DMS79 treated with DMSO at 0.1 percent for 48 hours (cell line): ENCODE data around the gene CEP120.
"Not testable (repeated sequence)": the region's sequence is repeated elsewhere in the genome, so short reads cannot be mapped to it uniquely, and the experiment has no call there.

Source experiments
- DNase-seq: peaks from one replicate; lab custom pipeline; 2025; lab: John Stamatoyannopoulos, UW

Gene CEP120

DNA sequence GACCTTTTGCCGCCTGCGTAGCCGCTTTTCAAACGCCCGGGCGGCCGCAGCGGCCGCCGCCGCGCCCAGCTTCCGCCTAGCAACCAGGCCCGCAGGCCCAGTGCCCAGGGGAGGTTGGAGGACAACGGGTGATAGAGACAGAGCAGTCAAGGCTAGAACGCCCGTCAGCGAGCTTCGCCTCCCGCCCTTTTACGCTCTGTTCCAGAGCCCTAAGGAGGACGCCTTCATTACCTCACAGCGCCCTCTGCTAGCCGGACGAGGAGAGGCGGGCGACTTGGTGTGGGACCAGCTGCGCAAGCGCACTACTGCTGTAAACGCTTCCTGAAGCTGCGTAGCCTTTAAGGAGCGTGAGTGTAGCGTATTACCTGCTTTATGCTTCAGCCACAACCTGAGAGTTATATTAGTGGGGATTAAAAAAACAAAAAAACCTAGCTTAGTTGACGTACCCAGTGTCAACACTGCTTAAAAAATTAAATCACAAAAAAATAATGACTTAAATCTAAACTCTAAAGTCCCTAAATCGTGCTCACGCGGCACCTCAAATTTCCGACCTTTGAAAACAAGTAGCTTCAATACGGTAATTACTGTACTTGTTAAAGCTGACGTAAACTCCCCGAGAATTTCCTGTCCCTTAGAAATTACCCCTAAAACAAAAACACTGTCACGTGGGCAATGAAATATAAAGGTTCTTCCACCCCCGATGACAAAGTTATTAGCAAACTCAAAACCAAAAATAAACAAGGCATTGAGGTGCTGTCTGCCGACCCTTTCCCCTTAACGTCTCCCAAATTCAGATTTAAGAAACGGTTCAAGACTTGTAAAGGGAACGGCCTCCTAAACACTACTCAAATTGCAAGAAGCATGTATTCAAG lies at the start of gene CEP120:
CEP120 (minus strand) TSS at position 126 of the 872 bp plus-strand sequence. CDS start 405 bp downstream, outside the sequence.
- peak; percentile 87 for DNase-seq

DNA sequence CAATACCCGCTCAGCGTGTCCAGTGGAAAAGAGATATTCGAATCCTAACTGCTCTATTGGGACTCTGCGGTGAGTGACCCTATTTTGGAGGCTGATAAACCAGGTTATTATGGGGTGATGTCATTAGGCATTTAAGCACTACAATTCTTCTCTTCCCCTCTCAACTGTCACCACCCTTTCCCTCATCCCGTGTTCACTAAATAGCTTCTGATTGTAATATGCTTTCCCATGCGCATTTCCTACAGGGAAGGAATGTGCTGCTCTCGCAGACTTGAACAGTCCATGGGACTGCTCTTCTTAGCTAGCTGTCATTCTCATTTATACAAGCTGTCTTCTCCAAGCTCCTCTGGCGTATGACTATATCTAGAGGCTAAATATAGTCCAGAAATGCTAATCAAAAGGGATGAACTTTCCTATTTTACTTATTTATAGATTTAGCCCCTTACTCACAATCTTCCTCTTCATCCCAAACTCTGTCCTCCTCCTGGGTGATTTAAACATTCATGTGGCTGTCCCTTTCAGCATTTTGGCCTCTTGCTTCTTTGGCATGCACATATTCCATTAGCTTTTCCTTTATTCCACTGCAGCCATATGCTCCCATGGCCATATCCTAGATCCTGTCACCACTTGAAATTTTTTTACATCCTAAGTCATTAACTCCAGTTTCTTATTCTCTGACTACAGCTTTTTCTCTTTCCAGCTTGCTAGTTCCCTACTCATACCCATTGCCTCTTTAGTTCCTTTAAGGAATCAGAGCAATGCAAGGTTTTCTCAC lies 49.1 kb upstream of the CEP120 start:
- no peak for DNase-seq

DNA sequence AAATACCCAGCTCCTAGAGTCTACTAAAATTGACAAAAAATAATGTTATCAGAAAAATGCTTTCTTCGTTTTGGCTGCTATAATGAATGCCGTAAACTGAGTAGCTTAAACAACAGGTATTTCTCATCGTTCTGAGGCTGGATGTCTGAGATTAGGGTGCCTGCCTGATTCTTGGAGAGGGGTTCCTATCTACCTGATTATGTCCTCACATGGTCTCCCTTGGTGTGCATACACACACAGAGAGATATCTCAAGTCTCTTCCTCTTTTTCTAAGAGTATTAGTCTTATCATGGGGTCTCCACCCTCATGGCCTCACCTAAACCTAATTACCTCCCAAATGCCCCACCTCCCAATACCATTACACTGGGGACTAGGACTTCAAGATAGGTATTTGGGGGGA lies 48.2 kb upstream of the CEP120 start:
- no peak for DNase-seq

DNA sequence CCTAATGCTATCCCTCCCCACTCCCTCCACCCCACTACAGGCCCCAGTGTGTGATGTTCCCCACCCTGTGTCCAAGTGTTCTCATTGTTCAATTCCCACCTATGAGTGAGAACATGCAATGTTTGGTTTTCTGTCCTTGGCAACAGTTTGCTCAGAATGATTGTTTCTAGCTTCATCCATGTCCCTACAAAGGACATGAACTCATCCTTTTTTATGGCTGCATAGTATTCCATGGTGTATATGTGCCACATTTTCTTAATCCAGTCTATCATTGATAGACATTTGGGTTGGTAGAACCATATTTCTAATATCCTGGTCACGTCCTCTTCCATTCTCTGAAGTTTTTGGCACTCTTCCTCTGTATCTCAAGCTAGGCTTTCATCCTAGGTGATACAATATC lies 43.6 kb upstream of the CEP120 start:
- not testable (repeated sequence) for DNase-seq

DNA sequence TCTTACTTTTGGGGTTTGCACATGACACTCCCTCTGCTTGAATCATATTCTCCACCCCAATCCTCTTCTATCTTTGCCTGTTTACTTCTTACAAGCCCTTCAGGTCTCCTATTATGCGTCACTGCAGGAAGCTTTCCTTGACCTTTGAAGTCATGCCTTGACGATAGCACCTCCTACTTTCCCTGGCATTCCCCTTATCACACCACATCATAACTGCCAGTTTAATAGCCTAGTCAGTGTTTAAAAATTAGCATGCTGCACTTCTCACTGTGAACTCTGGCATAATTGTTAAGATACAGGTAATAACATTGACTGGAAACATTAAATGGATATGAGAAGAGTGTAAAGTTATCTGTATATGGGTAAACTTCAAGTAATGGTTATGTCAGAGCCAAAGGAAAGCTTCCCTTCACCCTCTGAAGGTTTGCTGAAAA lies 37.1 kb upstream of the CEP120 start:
- DNase-seq = no peak

DNA sequence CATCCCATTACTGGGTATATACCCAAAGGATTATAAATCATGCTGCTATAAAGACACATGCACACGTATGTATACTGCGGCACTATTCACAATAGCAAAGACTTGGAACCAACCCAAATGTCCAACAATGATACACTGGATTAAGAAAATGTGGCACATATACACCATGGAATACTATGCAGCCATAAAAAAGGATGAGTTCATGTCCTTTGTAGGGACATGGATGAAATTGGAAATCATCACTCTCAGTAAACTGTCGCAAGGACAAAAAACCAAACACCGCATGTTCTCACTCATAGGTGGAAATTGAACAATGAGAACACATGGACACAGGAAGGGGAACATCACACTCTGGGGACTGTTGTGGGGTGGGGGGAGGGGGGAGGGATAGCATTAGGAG lies 35.8 kb upstream of the CEP120 start:
- DNase-seq = not testable (repeated sequence)

DNA sequence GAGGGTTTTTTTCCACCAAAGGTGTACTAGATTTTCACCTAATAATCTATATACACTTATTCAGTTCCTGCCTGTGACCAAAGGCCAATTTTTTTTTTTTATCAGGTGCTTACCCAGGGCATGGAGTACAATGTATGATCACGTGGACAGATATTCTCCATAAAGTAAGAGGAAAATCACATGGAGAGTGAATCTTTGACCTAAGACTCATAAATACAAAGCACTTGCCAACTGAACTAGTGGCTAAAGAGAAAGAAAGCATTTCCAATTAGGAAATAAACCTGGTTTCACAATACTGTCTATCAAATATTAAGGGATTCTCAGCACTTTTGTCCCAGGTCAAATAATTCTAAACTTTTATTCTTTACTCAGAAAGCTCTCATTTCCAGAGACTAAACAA lies 33.0 kb upstream of the CEP120 start:
- no peak for DNase-seq

DNA sequence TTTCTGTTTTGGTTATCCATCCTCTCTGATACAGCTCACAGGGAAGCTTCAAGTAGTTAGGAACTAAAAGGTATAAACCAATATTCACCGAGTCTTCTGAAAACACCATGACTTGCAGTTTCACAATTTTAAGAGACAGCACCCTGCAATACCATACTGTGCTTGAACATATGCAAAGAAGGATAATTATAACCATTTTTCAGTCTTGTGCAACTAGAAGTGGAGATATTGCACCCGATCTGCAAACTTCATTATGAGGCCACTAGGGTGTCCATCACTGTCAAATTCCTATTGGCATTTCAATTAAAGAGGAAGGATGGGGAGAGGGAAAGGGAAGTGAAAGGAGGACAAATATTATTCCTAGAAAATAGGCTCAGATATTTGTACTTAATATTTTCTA lies 32.4 kb upstream of the CEP120 start:
- DNase-seq = no peak

DNA sequence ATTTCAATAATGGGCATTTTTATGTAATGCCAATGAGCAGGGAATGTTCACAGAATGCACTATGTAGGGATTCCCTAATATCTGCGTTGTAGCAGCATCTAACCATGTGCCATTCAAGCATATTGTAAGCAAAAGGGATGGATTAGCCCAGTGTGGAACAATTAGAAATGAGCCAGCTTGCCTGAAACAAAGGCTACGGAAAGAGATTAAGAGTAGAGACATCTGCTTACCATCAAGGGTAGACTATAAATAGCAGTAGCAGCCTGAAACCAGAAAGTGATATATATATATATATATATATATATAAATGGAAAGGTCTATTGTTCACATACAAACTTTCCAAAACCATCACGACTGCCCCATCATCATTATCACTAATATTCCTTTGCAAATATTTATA lies 31.9 kb upstream of the CEP120 start:
- no peak for DNase-seq

DNA sequence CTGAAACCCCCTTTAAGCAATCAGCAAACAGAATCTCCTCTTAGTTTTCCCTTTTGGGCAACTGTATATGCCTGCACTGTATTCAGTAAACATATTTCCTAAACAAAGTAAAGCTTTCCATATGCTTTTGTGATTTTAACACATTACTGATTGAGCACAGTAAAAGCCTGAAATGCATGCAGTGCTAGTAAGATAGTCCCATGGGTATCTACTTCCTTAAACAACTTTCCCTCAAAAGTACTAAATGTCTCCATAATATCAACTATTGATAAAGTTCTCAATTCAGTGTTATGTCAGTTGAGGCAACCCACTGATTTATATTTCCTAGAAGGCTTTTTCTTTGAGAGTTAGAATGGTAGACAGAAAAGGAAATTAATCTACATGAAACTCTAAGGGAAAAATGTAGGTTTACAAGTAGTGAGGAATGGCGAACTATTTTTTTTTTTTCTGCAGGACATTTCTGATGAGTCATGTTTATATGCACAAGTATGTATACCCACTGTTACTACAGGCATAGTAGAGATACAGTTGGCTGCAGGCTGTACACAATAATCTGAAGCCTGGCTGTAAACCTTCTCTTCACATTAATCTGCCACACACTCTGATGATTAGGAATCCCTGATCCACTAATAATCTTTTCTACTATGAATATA lies 31.2 kb upstream of the CEP120 start:
- DNase-seq = no peak

DNA sequence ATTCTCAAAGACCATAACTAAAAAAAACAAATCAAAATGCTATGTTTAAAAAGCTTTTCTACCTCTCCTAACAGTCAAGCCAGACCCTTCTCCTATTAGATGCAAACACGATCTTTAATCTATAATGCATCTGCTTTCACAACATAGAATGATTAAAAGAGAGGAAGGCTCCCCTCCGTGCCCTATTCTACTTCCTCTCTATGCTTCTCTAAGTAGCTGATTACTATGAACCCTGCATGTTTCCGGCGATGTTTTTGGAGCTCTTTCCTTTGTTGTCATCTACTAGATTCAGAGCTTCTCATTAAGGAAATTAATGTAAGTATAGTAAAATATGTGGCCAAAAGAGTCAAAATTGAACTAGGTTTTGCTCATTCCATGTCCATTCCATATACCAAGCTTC lies 29.2 kb upstream of the CEP120 start:
- no peak for DNase-seq

DNA sequence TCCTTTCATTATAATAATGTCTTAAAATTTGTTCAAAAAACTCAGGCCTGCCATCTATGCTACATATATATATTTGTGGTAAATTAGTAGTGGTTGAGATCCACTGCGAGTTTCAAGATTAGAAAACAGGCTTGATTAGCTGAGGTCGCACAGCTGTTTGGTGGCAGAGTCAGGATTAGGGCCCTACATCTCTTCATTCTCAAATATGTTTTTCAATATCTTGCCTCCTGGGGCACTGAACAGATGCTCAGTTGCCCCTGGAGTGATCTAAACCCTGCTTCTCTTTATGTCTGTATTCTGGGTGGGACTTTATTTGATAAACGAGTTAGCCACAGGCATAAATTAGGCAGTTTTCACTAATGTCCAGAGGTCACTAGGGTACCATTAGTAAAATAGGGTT lies 27.8 kb upstream of the CEP120 start:
- DNase-seq = no peak

DNA sequence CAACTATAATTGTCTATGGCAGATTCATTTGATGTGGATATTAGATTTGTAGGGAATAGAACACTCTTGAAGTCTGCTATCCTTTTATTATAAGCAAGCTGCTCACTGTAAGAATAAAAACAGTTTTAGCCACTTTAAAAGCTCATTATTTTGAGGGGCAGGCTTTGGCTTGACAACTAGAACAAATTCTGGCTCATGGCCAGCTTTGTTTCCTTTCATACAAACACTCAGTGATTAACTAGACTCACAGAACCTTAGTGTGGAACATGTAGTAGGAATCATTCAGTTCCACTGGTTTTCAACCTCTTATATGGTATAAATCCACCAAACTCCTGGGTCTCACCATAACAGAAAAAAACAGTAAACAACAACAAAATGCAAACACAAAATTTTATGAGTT lies 27.4 kb upstream of the CEP120 start:
- peak; percentile 79 for DNase-seq

DNA sequence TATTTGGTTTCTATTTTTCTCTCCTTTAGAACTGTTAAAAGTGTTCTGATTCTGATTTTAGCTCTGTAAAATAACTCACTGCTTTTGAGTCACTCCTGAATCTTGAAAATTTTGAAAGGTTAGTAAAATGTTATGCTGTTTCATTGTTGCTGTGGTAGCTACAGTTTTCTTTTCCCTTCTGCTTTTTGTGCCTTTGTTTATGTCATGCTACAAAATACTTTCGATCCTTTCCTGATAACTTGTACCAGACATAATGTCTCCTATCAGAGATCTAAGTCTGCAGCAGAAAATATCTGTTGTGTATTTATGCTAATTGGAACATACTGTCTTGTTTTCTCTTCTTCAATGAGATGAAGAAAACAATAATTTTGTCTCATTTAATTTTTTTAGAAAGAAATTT lies 26.9 kb upstream of the CEP120 start:
- DNase-seq = no peak

DNA sequence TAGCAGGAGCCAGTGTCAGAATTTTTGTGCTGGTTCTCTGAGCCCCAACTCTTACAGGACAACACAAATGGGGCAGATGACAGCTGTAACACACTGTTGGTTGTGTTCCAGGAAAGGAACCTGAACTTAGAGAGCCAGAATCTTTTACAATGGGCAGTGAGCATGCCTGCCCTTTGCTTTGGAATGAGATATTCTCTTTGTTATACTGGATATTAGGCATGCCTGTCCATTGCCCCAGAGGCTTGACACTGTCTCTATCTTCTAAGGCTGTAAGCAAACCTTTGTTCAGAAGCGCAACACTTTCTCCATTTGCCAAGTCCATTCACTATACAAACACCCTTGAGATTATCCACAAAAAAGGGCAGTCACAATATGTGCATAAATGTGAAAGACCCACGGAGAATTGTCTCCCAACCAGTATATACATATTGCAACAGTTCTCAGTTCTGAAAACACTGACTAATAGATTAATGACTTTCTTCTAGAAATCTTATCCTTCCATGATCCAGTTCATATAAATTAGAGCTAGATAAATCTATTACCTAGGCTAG lies 26.3 kb upstream of the CEP120 start:
- no peak for DNase-seq

DNA sequence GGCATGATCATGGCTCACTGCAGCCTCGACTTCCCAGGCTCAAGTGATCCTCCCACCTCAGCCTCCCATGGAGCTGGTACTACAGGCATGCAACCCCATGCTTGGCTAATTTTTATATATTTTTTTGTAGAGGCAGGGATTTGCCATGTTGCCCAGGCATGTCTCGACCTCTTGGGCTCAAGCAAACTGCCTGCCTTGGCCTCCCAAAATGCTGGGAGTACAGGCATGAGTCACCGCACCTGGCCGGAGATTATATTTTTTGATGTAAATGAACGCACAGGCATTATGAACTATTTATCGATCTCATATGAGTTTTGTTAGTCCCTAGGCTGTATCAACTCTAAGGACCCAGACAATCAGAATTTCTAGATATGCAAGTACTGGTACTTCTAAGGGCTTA lies 25.5 kb upstream of the CEP120 start:
- DNase-seq = no peak

DNA sequence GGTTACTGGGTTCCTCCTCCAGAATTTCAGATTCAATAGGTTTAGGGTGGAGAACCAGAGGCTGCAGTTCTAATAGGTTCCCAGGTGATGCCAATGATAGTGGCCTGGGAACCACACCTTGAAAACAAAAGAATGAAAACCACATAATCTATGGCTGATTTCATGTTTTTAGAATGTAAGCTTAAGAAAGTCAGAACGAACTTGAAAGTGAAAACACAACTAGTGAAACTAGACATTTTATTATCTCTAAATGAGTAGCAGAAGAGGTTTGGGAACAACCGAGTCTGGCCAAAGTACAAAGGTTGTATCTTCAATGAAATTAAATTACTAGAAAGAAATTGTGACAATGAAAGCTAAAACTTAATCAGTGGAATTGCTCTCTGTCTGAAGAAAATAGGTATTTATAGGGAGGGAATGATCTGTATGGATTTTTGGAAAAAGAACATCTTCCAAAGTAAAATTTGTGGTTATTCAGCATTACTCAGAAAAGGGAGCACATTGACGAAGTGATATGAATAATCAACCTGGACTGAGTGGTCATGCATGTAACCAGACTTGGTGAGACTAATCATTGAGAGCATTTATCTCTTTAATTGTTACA lies 24.9 kb upstream of the CEP120 start:
- DNase-seq = no peak

DNA sequence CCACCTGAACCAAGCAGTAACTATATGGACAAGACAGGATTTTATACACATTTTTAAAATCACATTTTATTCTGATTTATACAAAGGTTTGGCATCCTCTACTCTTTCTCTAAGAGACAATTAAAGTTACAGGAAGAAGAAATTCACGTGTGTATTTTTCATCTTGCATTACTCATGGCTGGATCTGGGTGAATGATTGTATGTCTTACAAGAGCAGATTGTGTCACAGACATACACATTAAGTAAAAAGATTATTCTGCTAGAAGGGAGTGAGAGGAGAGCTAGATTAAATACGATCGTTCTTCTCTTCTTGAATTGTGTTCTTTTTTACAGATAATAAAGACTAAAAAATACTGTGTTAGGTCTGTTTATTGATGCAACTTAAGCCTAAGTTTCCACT lies 20.8 kb upstream of the CEP120 start:
- no peak for DNase-seq

DNA sequence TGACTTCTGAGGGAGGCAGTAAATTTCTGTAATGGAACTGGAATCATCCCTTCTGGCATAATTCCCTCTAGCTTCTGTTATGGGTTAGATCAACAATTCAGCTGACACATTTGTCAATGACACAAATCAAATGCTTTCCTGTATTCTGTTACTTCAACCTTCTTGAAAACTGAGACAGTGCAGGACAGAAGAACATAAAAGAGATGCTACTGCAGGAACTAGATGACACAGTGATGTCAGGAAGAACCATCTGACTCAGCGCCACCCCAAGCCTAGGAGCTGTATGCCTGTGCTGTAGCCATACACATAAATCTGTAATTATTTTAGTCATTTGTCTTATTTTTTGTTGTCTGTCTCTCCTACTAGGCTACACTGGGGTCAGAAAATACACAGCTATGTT lies 18.2 kb upstream of the CEP120 start:
- DNase-seq = no peak

DNA sequence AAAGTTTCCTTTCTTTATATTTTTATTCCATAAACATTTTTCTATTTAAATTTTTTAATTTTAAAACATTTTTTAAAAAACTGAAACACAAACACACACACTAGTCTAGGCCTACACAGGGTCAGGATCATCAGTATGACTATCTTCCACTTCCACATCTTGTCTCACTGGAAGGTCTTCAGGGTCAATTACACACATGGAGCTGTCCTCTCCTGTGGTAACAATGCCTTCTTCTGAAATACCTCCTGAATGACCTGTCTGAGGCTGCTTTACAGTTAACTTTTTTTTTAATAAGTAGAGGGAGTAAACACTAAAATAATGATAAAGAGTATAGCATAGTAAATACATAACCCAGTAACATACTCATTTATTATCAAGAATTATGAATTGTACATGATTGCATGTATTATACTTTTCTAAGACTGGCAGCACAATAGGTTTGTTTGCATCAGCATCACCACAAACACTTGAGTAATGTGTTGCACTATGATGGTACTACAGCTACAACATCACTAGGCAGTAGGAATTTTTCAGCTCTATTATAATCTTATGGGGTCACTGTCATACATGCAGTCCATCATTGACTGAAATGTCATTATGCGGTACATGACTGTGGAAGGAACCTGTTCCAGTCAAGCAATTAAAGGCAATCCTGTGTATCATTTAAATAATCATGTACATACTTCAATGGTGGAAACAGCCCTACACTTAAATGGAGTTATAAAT lies 17.4 kb upstream of the CEP120 start:
- no peak for DNase-seq

DNA sequence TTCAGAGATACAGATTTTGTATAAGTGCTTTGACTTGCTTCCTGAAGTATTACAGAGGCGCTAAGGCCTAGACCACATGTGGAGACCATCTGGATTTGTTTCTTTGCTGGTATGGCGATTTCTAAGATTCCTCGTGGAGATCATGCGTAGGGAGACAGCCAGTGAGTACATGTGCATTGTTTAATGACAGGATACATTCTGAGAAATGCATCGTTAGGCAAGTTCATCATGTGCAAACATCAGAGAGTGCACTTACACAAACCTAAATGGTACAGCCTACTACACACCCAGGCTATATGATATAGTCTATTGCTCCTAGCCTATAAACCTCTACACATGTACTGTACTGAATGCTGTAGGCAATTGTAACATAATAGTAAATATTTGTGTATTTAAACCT lies 16.5 kb upstream of the CEP120 start:
- no peak for DNase-seq
